Measurements from ENCODE around the gene EPHA7.

The EPHA7 gene

GRCh38 chr6:93437491-93437890 lies 18.1 kb upstream of the EPHA7 start:
- DNase-seq (ENCODE audit: low read depth): no peak
- H3K4me3 ChIP-seq (ENCODE audit: low read depth, low read length): no peak overlapping the region
- no peak for TF ChIP-seq CTCF (IDR thresholded peaks at IDR 0.05; ENCODE audit: low read depth, low read length)
- TF ChIP-seq POLR2A (IDR thresholded peaks at IDR 0.05; ENCODE audit: extremely low read depth, insufficient read length): no peak

- H3K4me3 ChIP-seq (ENCODE audit: low read depth, low read length): no peak overlapping the region
- no peak for DNase-seq (ENCODE audit: low read depth)
- no peak for TF ChIP-seq POLR2A (IDR thresholded peaks at IDR 0.05; ENCODE audit: extremely low read depth, insufficient read length)
Measured at GRCh38 chr6:93433592-93433991, 14.2 kb upstream of the EPHA7 start.

- no peak overlapping the region for H3K4me3 ChIP-seq (ENCODE audit: low read depth, low read length)
- TF ChIP-seq CTCF (IDR thresholded peaks at IDR 0.05; ENCODE audit: low read depth, low read length): peak; percentile 38
- no peak for TF ChIP-seq POLR2A (IDR thresholded peaks at IDR 0.05; ENCODE audit: extremely low read depth, insufficient read length)
- no peak for TF ChIP-seq MAX (IDR thresholded peaks at IDR 0.05; ENCODE audit: low read depth, low read length)
- no peak for TF ChIP-seq MYC (IDR thresholded peaks at IDR 0.05; ENCODE audit: low read depth, low read length)
- DNase-seq (ENCODE audit: low read depth): peak; percentile 20
Measured at GRCh38 chr6:93424303-93425064, 5.1 kb upstream of the EPHA7 start.

- TF ChIP-seq CTCF (IDR thresholded peaks at IDR 0.05; ENCODE audit: low read depth, low read length) (peak; percentile 52), MYC (IDR thresholded peaks at IDR 0.05; ENCODE audit: low read depth, low read length) (no peak)
- no peak overlapping the region for H3K4me3 ChIP-seq (ENCODE audit: low read depth, low read length)
- DNase-seq (ENCODE audit: low read depth): peak; percentile 69
Measured at GRCh38 chr6:93423542-93423941, 4.2 kb upstream of the EPHA7 start.

GRCh38 chr6:93420163-93420795 lies 920 bp upstream of the EPHA7 start:
- no peak for DNase-seq (ENCODE audit: low read depth)
- H3K4me3 ChIP-seq (ENCODE audit: low read depth, low read length): no peak overlapping the region
- no peak for TF ChIP-seq POLR2A (IDR thresholded peaks at IDR 0.05; ENCODE audit: extremely low read depth, insufficient read length)
- no peak for TF ChIP-seq MYC (IDR thresholded peaks at IDR 0.05; ENCODE audit: low read depth, low read length)
- TF ChIP-seq CTCF (IDR thresholded peaks at IDR 0.05; ENCODE audit: low read depth, low read length): no peak

- TF ChIP-seq MYC (IDR thresholded peaks at IDR 0.05; ENCODE audit: low read depth, low read length) (no peak), MAX (IDR thresholded peaks at IDR 0.05; ENCODE audit: low read depth, low read length) (no peak)
- H3K4me3 ChIP-seq (ENCODE audit: low read depth, low read length): no peak overlapping the region
- DNase-seq (ENCODE audit: low read depth): no peak
Measured at GRCh38 chr6:93418408-93419303, 703 bp downstream of the EPHA7 start.

- TF ChIP-seq MYC (IDR thresholded peaks at IDR 0.05; ENCODE audit: low read depth, low read length): no peak
- TF ChIP-seq POLR2A (IDR thresholded peaks at IDR 0.05; ENCODE audit: extremely low read depth, insufficient read length): no peak
- TF ChIP-seq MAX (IDR thresholded peaks at IDR 0.05; ENCODE audit: low read depth, low read length): no peak
- no peak for TF ChIP-seq CTCF (IDR thresholded peaks at IDR 0.05; ENCODE audit: low read depth, low read length)
- H3K4me3 ChIP-seq (ENCODE audit: low read depth, low read length): no peak overlapping the region
- DNase-seq (ENCODE audit: low read depth): no peak
Measured at GRCh38 chr6:93418033-93418407, 1.3 kb downstream of the EPHA7 start.

Data from NB4 (cell line).